ENCODE measurements around the gene PCDHB11. TPM values are rescaled to one million over a fixed set of nuclear protein-coding genes. Genes with fewer than 3 reads are reported as not detected.
A peak's percentile ranks its signal among the peaks of the same experiment; 100 is the strongest.
"Not testable (repeated sequence)": the region's sequence is repeated elsewhere in the genome, so short reads cannot be mapped to it uniquely, and the experiment has no call there.

The PCDHB11 gene
- total RNA-seq, 1 experiment from 2014 or later = 0.34 TPM

- no peaks in the 10 kb centered on the region for H3K4me1 ChIP-seq (replicated peaks)
- DNase-seq (ENCODE audit: low read depth in 1 of 2, low spot score in 2 of 2) = no peak
- H3K36me3 ChIP-seq = no peaks in the 10 kb centered on the region
- no peak overlapping the region for H3K4me3 ChIP-seq
- peaks cover 29% of the 10 kb centered on the region for H3K9me3 ChIP-seq (replicated peaks)
- H3K27me3 ChIP-seq (replicated peaks) = no peaks in the 10 kb centered on the region
- H3K27ac ChIP-seq = no peak overlapping the region
These were observed 37.3 kb downstream of the PCDHB11 start for GRCh38 chr5:141236516-141237313.

- Histone ChIP-seq H3K4me1 (replicated peaks) (no peaks in the 10 kb centered on the region), H3K27me3 (replicated peaks) (no peaks in the 10 kb centered on the region), H3K4me3 (no peak overlapping the region), H3K9me3 (replicated peaks) (peaks cover 22% of the 10 kb centered on the region), H3K27ac (no peak overlapping the region), H3K36me3 (no peaks in the 10 kb centered on the region)
- DNase-seq (ENCODE audit: low read depth in 1 of 2, low spot score in 2 of 2) = no peak
These were observed 42.1 kb downstream of the PCDHB11 start for GRCh38 chr5:141241496-141241895.

- no peak within 1 kb of the TSS for H3K27ac ChIP-seq
- peak in 1 of 2 experiments; percentile 11 for DNase-seq (ENCODE audit: low read depth in 1 of 2, low spot score in 2 of 2)
- peaks cover 19% of the 10 kb centered on the region for H3K9me3 ChIP-seq (replicated peaks)
- no peaks in the 10 kb centered on the region for H3K27me3 ChIP-seq (replicated peaks)
- H3K4me1 ChIP-seq (replicated peaks) = no peaks in the 10 kb centered on the region
- no peak within 1 kb of the TSS for H3K4me3 ChIP-seq
- no peaks in the 10 kb centered on the region for H3K36me3 ChIP-seq
These were observed 45.9 kb downstream of the PCDHB11 start, which contains the start of gene PCDHB15 for GRCh38 chr5:141245250-141245717. PCDHB15 (plus strand) TSS chr5:141245395; CDS start chr5:141245579, 184 bp downstream.

GRCh38 chr5:141246971-141247370, 47.5 kb downstream of the PCDHB11 start:
- not testable (repeated sequence) for H3K4me1 ChIP-seq (replicated peaks); H3K27me3 ChIP-seq (replicated peaks); H3K27ac ChIP-seq; H3K4me3 ChIP-seq; DNase-seq (ENCODE audit: low read depth in 1 of 2, low spot score in 2 of 2); H3K36me3 ChIP-seq
- peaks cover 19% of the 10 kb centered on the region for H3K9me3 ChIP-seq (replicated peaks)

- H3K4me3 ChIP-seq; H3K27ac ChIP-seq; DNase-seq (ENCODE audit: low read depth in 1 of 2, low spot score in 2 of 2); H3K4me1 ChIP-seq (replicated peaks); H3K27me3 ChIP-seq (replicated peaks); H3K36me3 ChIP-seq: not testable (repeated sequence)
- H3K9me3 ChIP-seq (replicated peaks) = peaks cover 21% of the 10 kb centered on the region
These were observed 48.0 kb downstream of the PCDHB11 start for GRCh38 chr5:141247434-141247833.

GRCh38 chr5:141250576-141250975, 51.1 kb downstream of the PCDHB11 start:
- Histone ChIP-seq H3K9me3 (replicated peaks) (peaks cover 32% of the 10 kb centered on the region), H3K27ac (no peak overlapping the region), H3K36me3 (no peaks in the 10 kb centered on the region), H3K4me1 (replicated peaks) (no peaks in the 10 kb centered on the region), H3K27me3 (replicated peaks) (no peaks in the 10 kb centered on the region), H3K4me3 (no peak overlapping the region)
- no peak for DNase-seq (ENCODE audit: low read depth in 1 of 2, low spot score in 2 of 2)

Other genes starting within 250 kb of the PCDHB11 start
- gene PCDHAC2, start 233.2 kb upstream of the PCDHB11 start, total RNA-seq (2014; rRNA removed; shearing (Covaris generic)) = 0.03 TPM in 1 of 2 replicates, not detected in the other
- not detected in 2 replicates for gene PCDHB1, start 148.3 kb upstream of the PCDHB11 start, total RNA-seq (2014; rRNA removed; shearing (Covaris generic))
- gene PCDHB2, start 105.0 kb upstream of the PCDHB11 start, total RNA-seq (2014; rRNA removed; shearing (Covaris generic)) = 5.4 and 7.6 TPM in 2 replicates
- 0.37 and 1.2 TPM in 2 replicates for gene PCDHB3, start 99.2 kb upstream of the PCDHB11 start, total RNA-seq (2014; rRNA removed; shearing (Covaris generic))
- gene PCDHB4, start 77.8 kb upstream of the PCDHB11 start, total RNA-seq (2014; rRNA removed; shearing (Covaris generic)) = 0.32 TPM in 1 of 2 replicates, not detected in the other
- gene PCDHB5, start 64.4 kb upstream of the PCDHB11 start, total RNA-seq (2014; rRNA removed; shearing (Covaris generic)) = 25.2 and 27.3 TPM in 2 replicates
- gene PCDHB6, start 49.6 kb upstream of the PCDHB11 start, total RNA-seq (2014; rRNA removed; shearing (Covaris generic)) = 0.29 and 0.50 TPM in 2 replicates
- 0.85 and 0.87 TPM in 2 replicates for gene PCDHB7, start 27.0 kb upstream of the PCDHB11 start, total RNA-seq (2014; rRNA removed; shearing (Covaris generic))
- 0.75 and 1.8 TPM in 2 replicates for gene PCDHB8, start 21.8 kb upstream of the PCDHB11 start, total RNA-seq (2014; rRNA removed; shearing (Covaris generic))
- 11.9 and 16.3 TPM in 2 replicates for gene PCDHB16, start 17.2 kb upstream of the PCDHB11 start, total RNA-seq (2014; rRNA removed; shearing (Covaris generic))
- gene PCDHB9, start 12.5 kb upstream of the PCDHB11 start, total RNA-seq (2014; rRNA removed; shearing (Covaris generic)) = 2.7 and 3.8 TPM in 2 replicates
- gene PCDHB10, start 7.3 kb upstream of the PCDHB11 start, total RNA-seq (2014; rRNA removed; shearing (Covaris generic)) = 3.3 and 4.7 TPM in 2 replicates
- 1.8 and 6.2 TPM in 2 replicates for gene PCDHB12, start 9.1 kb downstream of the PCDHB11 start, total RNA-seq (2014; rRNA removed; shearing (Covaris generic))
- 1.3 and 1.7 TPM in 2 replicates for gene PCDHB13, start 14.3 kb downstream of the PCDHB11 start, total RNA-seq (2014; rRNA removed; shearing (Covaris generic))
- gene PCDHB14, start 23.7 kb downstream of the PCDHB11 start, total RNA-seq (2014; rRNA removed; shearing (Covaris generic)) = 18.6 and 28.4 TPM in 2 replicates
- gene PCDHB15, start 45.8 kb downstream of the PCDHB11 start, total RNA-seq (2014; rRNA removed; shearing (Covaris generic)) = 0.74 and 1.0 TPM in 2 replicates
- 0.11 and 0.75 TPM in 2 replicates for gene SLC25A2, start 104.4 kb downstream of the PCDHB11 start, total RNA-seq (2014; rRNA removed; shearing (Covaris generic))
- 147 and 154 TPM in 2 replicates for gene TAF7, start 121.2 kb downstream of the PCDHB11 start, total RNA-seq (2014; rRNA removed; shearing (Covaris generic))
- gene PCDHGA1, start 130.9 kb downstream of the PCDHB11 start, total RNA-seq (2014; rRNA removed; shearing (Covaris generic)) = 2.2 and 3.1 TPM in 2 replicates
- gene PCDHGA2, start 139.1 kb downstream of the PCDHB11 start, total RNA-seq (2014; rRNA removed; shearing (Covaris generic)) = 1.2 and 2.1 TPM in 2 replicates
- gene PCDHGA3, start 144.2 kb downstream of the PCDHB11 start, total RNA-seq (2014; rRNA removed; shearing (Covaris generic)) = 0.26 TPM in 1 of 2 replicates, not detected in the other
- 0.79 TPM in 1 of 2 replicates, not detected in the other for gene PCDHGB1, start 150.5 kb downstream of the PCDHB11 start, total RNA-seq (2014; rRNA removed; shearing (Covaris generic))
- 1.2 and 1.7 TPM in 2 replicates for gene PCDHGA4, start 155.4 kb downstream of the PCDHB11 start, total RNA-seq (2014; rRNA removed; shearing (Covaris generic))
- 3.8 TPM in 1 of 2 replicates, not detected in the other for gene PCDHGB2, start 160.4 kb downstream of the PCDHB11 start, total RNA-seq (2014; rRNA removed; shearing (Covaris generic))
- gene PCDHGA5, start 164.5 kb downstream of the PCDHB11 start, total RNA-seq (2014; rRNA removed; shearing (Covaris generic)) = 0.76 and 1.8 TPM in 2 replicates
- 1.1 TPM in 1 of 2 replicates, not detected in the other for gene PCDHGB3, start 170.6 kb downstream of the PCDHB11 start, total RNA-seq (2014; rRNA removed; shearing (Covaris generic))
- gene PCDHGA6, start 174.3 kb downstream of the PCDHB11 start, total RNA-seq (2014; rRNA removed; shearing (Covaris generic)) = 0.38 and 1.4 TPM in 2 replicates
- 0.82 and 0.91 TPM in 2 replicates for gene PCDHGA7, start 183.1 kb downstream of the PCDHB11 start, total RNA-seq (2014; rRNA removed; shearing (Covaris generic))
- gene PCDHGB4, start 188.1 kb downstream of the PCDHB11 start, total RNA-seq (2014; rRNA removed; shearing (Covaris generic)) = 0.09 and 0.18 TPM in 2 replicates
- gene PCDHGA8, start 193.0 kb downstream of the PCDHB11 start, total RNA-seq (2014; rRNA removed; shearing (Covaris generic)) = 0.32 and 1.1 TPM in 2 replicates
- 1.1 and 3.6 TPM in 2 replicates for gene PCDHGB5, start 198.3 kb downstream of the PCDHB11 start, total RNA-seq (2014; rRNA removed; shearing (Covaris generic))
- gene PCDHGA9, start 203.2 kb downstream of the PCDHB11 start, total RNA-seq (2014; rRNA removed; shearing (Covaris generic)) = 0.55 TPM in 1 of 2 replicates, not detected in the other
- gene PCDHGB6, start 208.4 kb downstream of the PCDHB11 start, total RNA-seq (2014; rRNA removed; shearing (Covaris generic)) = 1.2 and 1.3 TPM in 2 replicates
- 1.2 and 2.9 TPM in 2 replicates for gene PCDHGA10, start 213.4 kb downstream of the PCDHB11 start, total RNA-seq (2014; rRNA removed; shearing (Covaris generic))
- 1.8 and 2.6 TPM in 2 replicates for gene PCDHGB7, start 218.1 kb downstream of the PCDHB11 start, total RNA-seq (2014; rRNA removed; shearing (Covaris generic))
- gene PCDHGA11, start 221.4 kb downstream of the PCDHB11 start, total RNA-seq (2014; rRNA removed; shearing (Covaris generic)) = 0.22 and 0.32 TPM in 2 replicates
- 0.34 TPM in 1 of 2 replicates, not detected in the other for gene PCDHGA12, start 230.9 kb downstream of the PCDHB11 start, total RNA-seq (2014; rRNA removed; shearing (Covaris generic))